GM10847 (cell line): ENCODE measurements around the gene SIGLEC5.

Experiments
- POLR2A ChIP-seq: IDR thresholded peaks from 2 replicates; pipeline ENCODE4 v1.6.1; 2011; ENCODE audit not compliant: insufficient read length; ENCODE audit errors: extremely low read depth

SIGLEC5 gene

DNA sequence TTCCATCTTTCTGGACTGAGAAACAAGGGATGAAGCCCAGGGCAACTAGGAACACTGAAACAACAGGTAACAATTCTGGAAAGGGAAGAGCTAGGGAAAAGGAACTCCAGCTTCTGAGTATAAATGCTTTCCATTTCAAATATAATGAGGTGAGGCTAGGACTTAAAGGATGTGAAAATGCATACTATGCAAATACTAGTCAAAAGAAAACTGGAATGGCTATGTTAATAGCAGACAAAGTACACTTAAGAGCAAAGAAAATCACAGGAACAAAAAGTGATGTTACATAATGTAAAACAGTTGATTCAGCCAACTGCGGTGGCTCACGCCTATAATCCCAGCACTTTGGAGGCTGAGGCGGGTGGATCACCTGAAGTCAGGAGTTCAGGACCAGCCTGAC, 10.2 kb upstream of the SIGLEC5 start:
- no peak for TF ChIP-seq POLR2A

DNA sequence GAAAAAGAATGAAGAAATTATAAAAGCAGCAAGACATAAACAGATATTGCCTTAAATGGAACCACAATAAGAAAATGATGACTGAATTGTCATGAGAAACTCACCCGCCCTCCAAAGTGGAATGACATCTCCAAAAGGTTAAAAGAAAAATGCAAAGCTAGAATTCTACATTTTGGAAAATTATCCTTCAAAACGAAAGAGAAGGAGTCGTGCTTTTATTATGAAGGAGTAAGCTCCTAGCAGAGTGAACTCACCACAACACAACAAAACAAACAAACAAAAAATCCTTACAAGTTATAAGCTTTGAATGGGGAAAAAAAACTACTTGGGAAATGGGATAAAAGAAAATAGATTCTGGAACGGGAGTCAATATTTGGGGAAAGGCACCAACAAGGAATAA, 9.7 kb upstream of the SIGLEC5 start:
- TF ChIP-seq POLR2A, result no peak

DNA sequence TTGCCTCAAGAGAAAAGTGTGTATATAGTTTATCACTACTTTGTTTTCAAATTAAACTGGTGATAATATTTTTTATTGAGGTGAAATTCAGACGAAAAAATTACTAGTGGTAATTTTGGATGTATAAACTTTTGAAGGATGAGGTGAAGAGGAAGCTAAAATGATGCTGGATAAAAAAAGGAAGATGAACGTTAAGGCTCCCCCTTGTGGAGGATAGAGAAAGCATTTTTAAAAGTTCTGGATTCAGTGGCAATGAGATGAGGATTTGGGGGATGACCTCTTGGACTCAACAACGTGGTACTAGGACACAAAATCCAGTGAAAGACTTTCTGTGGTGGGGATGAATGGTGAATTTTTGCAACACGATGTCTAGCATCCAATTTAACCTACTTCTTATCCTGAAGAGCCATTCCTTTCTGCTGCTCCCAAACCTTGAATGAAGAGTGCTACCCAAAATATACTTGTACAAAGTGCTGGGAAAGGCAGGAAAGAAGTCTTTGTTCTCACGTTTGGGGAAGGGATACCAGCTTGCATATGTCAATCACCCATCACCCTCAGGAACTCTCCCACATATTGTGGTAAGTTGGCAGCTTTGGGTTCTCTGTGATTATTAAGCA, 7.3 kb upstream of the SIGLEC5 start:
- TF ChIP-seq POLR2A, result no peak

DNA sequence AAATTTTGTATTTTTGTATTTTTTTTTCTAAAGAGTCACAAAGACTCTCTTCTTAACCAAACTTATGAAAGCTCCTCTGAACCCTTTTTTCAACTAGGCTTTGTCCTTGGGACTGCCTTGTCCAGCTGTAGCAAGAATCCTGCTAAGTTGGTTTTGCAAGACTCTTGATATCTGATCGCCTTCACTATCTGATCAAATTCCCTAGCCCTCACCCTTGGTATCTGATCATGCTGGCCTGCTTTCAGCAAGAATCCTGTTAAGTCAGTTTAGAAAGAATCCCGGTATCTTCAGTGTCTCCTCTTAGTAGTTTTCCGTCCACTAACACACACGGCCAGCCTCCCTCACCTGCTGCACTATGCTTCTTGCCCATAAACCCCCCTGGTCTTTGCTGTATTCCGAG, 1.9 kb upstream of the SIGLEC5 start:
- TF ChIP-seq POLR2A, result no peak

DNA sequence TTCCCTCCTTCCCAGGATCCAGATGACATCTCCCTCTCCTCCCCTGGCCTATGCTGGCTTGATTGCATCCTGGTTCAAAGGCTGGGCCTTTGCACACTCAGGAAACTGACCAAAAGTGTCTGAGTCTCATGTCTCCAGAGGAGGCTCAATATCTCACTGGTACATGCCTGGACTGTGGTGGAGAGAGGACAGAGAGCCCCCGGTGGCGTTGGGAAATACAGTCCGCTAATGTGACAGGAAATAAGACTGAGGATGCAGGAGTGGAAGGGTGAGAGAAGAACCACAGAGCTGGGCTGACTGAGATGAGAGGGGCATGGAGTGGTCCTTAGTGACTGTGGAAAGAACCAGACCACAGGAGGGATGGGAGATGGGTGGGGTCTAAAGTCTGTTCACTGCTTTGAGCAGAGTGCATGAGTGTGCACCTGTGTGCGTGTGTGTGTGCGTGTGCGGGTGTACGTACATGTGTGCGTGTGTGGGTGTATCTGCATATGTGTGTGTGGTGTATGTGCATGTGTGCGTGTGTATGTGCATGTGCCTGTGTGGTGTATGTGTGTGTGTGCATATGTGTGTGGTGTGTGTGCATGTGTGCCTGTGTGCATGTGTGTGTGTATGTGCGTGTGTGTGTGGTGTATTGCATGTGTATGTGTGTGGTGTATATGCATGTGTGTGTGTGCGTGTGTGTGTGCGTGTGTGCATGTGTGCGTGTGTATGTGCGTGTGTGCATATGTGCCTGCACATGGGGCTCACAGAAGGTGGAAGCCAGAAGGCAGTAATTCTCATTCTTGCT, 1.9 kb downstream of the SIGLEC5 start:
- no peak for TF ChIP-seq POLR2A

DNA sequence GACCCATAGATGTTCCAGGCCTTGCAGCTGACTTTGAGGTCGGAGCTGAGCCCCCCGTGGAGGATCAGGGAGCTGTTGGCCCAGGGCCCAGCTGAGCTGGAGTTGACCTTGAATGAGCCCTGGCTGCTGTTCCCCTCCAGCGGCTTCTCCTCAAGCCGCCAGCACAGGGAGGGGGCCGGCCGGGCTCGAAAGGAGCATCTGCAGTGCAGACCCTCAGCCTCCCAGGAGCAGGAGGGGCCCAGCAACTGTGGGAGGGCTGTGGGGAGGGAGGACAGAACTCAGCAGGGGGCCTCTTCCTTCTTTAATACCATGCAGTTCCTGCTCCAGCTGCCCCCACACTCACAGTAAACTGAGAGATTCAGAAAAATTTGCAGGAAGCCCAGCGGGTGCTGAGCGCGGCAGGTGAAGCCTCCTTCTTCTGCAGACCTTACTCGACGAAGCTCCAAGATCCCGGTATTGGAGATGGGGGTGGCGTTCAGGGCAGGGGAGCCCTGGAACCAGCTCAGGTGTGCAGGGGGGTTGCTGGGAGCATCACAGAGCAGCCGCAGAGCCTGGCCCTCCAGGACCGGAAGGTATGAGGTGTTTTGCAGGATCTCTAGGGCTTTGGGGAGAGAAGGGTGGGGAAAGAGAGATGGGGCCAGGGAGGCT, 2.6 kb downstream of the SIGLEC5 start:
- TF ChIP-seq POLR2A, result no peak

DNA sequence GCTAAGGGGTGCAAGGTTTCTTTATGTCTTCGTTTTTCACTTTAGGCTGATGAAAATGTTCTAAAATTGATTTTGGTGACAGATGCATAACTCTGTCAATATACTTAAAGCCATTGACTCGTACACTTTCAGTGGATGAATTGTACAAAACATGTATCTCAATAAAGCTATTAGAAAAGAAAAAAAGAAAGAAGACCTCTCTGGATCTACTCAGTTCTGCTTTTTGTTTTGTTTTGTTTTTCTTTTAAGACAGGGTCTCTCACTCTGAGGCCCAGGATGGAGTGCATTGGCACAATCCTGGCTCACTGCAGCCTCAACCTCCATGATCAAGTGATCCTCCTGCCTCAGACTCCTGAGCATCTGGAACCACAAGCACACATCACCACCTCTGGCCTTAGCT, 3.5 kb downstream of the SIGLEC5 start:
- TF ChIP-seq POLR2A, result no peak

DNA sequence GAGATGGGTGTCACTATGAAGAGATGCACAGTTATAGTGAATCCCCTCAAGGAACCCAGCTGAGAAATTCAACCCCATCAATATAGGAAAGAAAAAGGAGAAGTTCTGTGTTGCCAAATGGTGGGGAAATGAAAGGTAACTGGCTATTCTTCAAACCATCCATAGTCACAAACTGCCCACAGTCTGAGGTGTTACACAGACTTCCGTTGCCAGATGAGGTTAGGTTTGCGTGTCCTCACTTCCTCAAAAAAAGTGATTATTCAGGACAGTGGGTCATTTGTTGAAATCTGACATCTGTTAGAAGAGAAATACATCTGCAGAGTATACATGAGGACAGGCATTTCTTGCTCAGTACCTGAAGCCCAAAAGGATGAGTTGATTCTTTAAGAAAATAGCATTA, 9.0 kb downstream of the SIGLEC5 start:
- no peak for TF ChIP-seq POLR2A

DNA sequence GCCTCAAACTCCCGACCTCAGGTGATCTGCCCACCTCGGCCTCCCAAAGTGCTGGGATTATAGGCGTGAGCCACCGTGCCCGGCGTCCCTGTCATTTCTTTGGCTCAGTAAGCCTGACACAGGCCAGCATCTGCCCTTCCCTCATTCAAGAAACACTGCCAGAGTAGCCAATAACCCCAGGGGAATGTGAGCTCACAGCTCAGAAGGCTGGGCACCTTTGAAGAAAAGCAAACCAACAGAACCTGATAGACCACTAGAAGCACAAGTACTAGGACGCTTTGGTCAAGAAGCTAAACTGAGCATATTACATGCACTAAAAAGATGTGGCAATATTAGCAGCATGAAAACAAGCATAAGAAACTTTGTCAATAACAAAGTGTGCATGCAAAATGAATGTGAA, 14.2 kb downstream of the SIGLEC5 start:
- no peak for TF ChIP-seq POLR2A

DNA sequence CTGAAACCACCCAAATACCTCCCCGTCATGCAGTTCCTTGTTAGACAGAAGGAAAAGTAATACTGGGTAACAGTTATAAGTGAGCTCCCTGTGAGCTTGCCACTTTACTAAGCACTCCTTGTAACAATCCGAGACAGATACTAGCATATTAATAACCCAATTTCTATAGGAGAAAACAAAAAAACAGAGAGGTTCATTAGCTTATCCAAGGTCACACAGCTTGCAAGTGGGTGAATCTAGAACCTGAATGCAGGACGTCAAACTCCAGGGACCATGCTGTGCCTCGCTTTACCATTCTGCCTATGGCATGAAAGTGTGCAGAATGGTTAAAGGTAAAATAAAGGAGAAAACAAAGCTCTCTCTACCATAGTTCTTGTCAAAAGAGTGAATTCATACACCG, 15.4 kb downstream of the SIGLEC5 start:
- TF ChIP-seq POLR2A, result no peak

DNA sequence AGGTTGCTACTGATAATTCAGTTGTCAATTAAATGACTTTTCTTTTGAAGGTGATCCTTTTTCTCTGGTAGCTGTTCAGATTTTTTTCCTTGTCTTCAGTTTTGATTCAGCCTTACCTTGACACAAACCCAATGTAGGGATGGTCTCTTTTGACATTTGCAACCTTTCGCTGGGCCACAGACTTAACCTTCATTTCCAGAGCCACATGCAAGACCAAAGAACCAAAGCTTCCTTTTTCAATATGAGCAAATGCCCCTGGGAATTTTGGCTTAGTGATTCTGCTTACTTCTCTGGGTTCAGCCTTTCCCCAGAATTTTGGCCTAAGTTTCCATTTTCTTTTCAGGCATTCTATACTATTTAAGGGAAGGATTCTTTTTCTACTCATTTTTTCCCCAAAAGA, 19.6 kb downstream of the SIGLEC5 start:
- TF ChIP-seq POLR2A, result no peak

DNA sequence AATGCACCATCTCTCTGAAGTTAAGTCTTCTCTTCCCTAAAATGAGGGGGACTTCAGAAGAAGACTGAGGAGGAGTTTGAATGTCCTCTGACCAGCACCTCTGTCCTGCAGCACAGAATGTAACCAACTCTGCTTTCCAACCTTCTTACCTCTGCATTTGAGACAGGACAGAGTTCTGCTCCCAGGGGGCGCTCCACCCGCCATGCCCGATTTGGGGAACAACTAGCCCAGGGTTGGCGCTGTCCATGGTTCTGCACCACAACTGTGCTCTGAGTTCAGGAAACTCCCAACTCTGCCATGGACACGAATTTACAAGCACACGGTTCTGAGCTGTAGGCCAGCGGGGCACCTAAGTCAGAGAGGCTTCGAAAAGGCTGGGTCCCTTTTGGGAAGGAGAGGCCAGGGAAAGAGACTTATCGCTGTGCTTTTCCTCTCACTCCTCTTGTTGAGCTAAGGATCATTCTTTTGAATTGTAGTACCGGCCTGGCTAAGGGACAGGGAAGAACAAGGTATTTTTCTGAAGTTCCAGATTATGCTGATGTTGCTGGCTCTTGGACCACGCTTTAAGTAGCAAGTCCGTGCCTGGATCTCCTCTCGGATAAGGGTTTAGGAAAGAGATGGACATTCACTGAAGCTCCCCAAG, 22.2 kb downstream of the SIGLEC5 start:
- no peak for TF ChIP-seq POLR2A

DNA sequence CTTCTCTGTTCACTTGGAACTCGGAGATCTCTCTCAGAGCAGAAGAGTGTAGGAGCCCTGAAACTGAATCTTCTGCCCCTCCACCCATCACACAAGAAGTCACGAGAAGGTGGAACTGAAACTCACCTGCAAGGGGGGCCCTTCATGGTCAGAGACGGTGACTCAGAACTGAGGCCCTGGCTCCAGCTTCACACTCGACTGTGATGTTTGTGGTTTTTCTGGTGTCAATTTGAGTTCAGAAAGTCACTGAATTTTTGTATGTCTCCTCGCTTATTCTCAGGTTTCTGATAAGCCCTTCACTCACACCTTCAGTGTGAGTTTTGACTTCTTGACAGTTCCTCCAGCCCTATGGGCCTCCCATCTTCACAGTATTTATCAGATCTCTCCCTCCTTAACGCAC, 23.1 kb downstream of the SIGLEC5 start:
- TF ChIP-seq POLR2A, result no peak

DNA sequence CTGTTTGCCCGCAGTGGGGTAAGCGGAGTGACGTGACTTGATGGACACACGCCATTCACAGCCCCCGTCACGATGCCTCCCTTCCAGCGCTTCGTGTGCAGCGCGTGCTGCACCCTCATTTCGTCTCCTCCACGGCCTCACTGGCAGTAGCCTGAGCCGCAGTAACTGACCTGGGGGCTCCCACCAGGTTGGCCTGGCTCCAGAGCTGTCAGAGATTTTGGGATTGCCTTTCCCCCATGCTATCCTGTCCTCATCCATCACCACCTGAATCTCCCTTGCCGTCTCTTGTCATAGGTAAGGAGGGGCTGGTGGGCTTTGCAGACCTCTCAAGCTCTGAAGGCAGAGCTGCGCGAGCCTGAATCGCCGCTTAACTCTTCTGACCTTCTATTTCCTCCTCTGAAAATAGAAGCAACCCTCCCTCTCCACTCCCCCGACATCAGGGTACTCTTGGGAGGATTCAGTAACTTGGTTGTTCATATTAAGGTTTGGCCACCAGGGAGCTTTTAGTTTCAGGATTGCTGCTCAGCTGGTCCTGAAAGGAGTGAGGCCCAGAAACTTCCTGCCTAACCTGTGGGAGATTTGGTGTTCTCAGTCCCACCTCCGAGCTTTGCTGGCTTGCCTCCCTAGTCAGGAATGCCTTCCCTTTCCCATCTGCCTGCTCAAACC, 27.9 kb downstream of the SIGLEC5 start:
- no peak for TF ChIP-seq POLR2A

DNA sequence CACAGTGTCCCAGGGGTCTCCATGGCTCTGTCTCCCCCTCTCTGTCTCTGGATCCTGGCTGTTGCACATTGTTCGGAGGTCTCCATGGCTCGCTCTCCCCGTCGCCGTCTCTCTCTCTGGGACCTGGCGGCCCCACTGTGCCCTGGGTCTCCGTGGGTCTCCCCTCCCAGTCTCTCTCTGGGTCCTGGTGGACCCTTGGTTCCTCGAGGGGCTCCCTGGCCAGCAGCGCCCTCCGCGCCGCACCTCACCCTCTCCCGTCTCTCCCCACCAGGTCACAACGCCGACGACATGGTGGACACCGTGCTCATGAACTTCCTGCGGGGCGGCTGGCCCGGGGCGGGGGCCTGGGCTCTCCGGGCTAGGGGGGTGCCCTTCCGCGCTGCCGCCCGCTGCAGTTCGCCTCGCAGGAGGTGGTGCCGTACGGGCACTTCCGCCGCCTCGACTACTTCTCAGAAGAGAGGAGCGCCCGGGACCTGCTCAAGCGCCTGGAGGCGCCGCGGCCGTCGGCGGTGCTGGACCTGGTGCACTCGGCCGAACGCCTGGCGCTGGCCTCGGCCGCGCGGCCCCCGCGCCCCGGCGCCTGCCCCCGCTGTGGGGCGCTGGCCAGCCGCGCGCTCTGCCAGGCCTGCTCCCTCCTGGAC, 29.1 kb downstream of the SIGLEC5 start:
- TF ChIP-seq POLR2A, result no peak
